ENCODE results near the gene SCAPER.
A peak's percentile ranks its signal among the peaks of the same experiment; 100 is the strongest.

SCAPER gene

GRCh38 chr15:76664411-76664810 is 240.7 kb downstream of the SCAPER start:
- DNase-seq = no peak

- DNase-seq = peak in 2 of 3 donors; percentile 2 to 17
Measured at GRCh38 chr15:76663529-76663928, 241.6 kb downstream of the SCAPER start.

DNA sequence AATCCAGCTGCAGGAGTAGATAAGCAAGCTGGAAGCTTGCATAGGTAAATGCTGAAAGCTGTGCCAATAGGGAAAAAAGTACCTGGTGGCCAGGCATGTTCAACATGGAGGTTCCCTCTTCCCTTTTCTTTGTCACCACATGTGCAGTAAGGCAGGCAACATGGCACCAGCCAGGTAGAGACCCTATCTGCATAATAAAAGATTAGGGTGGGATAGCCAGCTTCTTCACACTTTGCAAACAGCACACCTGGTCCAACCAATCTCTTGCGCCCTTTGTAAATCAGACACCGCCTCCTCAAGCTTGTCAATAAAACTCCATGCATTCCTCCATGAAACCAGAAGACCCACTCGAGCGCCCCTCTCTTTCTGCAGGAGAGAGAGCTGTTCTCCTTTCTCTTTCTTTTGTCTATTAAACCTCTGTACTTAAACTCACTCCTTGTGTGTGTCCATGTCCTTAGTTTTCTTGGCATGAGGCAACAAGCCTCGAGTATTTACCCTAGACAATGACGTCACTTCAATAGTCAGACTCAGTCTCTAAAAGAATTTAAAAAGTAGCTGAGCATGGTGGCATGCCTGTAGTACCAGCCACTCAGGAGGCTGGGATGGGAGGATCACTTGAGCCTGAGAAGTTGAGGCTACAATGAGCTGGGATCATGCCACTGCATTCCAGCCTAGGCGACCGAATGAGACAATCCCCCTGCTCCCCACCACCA is 256.3 kb downstream of the SCAPER start:
- DNase-seq = no peak

GRCh38 chr15:76647612-76648011 is 257.5 kb downstream of the SCAPER start:
- no peak for DNase-seq

GRCh38 chr15:76644646-76645045 is 260.5 kb downstream of the SCAPER start:
- no peak for DNase-seq

- peak in 1 of 3 donors; percentile 4 for DNase-seq
Measured at GRCh38 chr15:76642671-76643070, 262.5 kb downstream of the SCAPER start.

GRCh38 chr15:76637166-76637565 is 268.0 kb downstream of the SCAPER start:
- no peak for DNase-seq

GRCh38 chr15:76636059-76636458 is 269.1 kb downstream of the SCAPER start:
- no peak for DNase-seq

GRCh38 chr15:76626611-76627010 is 278.5 kb downstream of the SCAPER start:
- no peak for DNase-seq

- DNase-seq = no peak
Measured at GRCh38 chr15:76625267-76625666, 279.9 kb downstream of the SCAPER start.

- DNase-seq = no peak
Measured at GRCh38 chr15:76614725-76615124, 290.4 kb downstream of the SCAPER start.

DNA sequence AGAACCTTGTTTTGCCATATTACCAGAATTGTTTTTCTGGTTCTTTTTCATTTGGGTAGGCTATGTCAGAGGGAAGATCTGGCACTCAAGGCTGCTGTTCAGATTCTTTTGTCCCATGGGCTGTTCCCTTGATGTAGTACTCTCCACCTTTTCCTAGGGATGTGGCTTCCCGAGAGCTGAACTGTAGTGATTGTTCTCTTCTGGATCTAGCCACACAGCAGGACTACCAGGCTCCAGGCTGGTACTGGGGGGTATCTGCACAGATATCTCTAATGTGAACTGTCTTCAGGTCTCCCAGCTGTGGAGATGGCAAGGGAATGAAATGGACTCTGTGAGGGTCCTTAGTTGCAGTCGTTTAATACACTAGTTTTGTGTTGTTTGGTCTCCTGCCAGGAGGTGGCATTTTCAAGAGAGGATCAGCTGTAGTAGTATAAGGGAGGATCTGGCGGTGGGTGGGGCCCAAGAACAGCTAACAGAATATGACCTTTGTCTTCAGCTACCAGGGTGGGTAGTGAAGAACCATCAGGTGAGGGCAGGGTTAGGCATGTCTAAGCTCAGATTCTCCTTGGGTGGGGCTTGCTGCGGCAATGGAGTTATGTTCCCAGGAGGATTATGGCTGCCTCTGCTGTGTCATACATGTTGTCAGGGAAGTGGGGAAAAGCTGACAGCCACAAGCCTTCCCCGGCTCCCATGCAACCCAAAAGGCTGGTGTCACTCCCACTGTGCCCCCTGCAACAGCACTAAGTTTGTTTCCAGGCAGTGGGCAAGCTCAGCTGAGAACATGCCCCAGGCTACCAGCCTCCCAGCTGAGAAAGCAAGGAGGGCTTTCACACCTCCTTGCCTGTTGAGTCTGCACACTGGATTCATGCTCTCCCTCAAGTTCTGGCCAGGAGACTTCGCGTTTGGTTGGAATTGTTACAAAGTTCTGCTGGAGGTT is 316.1 kb downstream of the SCAPER start:
- no peak for DNase-seq

DNA sequence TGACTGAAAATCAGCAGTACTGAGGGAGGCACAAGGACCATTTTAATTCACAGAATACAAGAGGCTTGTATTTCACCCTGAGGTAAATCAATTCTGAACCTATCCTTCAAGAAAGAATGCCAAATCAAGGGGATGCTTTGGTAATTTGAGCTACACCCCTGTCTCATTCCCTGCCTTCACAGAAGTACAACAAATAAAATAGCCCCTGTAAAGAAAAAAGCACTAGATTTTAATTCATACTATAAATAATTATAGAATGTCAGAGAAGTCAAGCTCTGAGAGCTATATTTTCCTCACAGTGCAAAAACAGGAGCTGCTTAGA is 319.6 kb downstream of the SCAPER start:
- DNase-seq = no peak

DNA sequence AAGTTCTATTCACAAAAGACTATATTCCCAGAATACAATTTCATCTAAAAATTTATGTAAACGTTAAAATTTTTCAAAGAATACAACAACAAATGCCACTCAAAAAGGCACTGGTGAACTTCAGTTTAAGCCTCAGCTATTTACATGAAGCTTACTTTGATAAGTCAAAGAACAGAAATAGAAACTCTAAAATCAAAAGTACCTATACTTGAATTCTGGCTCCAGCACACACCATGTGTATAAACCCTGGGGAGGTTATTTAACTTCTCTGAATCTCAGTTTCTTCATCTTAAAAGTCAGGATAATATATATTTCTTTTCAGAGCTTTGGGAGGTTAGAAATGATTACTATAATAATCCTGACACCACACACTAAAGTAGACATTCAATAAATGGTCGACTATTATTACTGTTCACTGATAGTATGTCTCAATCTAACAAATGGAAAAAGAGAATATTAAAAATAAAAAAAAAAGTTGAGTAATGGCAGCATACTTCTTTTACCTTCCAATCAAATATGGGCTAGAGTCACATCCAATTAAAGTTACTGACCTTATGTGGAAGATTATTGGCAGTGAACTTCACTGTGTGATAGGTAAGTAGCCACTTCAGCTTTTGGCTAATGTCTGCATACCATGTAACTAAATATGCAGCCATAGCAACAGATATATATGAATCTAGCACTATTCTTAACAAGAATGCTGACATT is 320.1 kb downstream of the SCAPER start:
- no peak for DNase-seq

- no peak for DNase-seq
Measured at GRCh38 chr15:76582550-76582949, 322.6 kb downstream of the SCAPER start.

- no peak for DNase-seq
Measured at GRCh38 chr15:76577879-76578512, 327.1 kb downstream of the SCAPER start.

DNA sequence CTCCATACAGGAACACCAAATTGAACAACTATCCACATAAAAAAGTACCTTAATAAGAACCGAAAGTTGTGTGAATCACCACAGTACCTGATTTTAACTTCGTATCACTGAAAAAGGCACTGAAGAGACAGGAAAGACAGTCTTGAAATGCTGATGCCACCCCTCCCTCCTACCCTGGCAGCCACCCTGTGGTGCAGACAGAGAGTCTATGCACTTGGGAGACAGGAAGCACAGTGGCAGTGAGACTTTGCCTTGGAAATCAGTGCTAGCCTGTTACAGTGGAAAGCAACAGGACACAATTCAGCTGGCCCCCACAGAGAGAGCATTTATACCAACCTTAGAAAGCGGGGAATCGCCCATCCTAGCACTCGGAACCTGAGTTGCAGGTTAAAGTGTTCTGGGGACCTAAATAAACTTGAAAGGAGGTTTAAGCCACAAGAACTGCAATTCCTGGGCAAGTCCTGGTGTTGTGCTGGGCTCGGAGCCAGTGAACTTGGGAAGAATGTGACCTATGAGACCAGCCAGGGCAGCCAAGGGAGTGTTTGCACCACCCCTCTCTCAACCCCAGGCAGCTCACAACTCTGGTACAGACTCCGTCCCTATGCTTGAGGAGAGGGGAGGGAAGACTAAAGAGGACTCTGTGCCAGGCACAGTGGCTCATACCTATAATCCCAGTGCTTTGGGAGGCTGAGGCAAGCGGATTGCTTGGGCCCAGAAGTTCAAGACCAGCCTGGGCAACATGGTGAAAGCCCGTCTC is 328.4 kb downstream of the SCAPER start:
- DNase-seq = no peak

GRCh38 chr15:76575679-76576078 is 329.5 kb downstream of the SCAPER start:
- DNase-seq = no peak

- DNase-seq = peak in 2 of 3 donors; percentile 26 to 29
Measured at GRCh38 chr15:76575274-76575673, 329.9 kb downstream of the SCAPER start.

DNA sequence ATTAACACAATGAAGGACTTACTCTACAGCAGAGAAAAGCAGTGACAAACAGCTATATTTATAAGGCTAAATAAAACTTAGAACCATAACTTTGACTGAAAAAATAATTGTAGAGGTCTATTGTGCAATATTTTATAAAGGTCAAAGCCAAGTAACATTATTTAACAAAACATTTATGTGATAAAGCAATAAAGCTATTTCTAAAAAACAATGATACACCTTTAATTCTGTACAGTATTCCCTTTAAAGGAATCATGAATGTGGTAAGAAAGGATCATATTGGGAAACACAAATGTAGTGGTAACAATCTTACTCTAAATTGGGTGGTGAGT is 332.2 kb downstream of the SCAPER start:
- DNase-seq = no peak

GRCh38 chr15:76566276-76566675 is 338.9 kb downstream of the SCAPER start:
- DNase-seq = no peak

DNA sequence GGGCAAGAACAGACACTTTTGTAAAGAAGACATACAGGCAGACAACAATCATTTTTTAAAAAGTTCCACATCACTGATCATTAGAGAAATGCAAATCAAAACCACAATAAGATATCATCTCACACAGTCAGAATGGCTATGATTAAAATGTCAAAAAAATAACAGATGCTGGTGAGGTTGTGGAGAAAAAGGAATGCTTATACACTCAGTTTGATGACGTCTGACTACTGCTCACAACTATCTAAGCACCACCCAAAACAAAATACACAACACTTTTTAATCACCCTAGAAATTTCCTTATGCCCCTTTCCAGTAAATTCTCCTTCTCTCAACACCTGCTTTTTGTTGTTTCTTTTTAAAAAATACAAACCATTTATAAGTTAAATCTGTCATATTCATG is 339.8 kb downstream of the SCAPER start:
- no peak for DNase-seq
